ENCODE results near the gene PYROXD2. TPM values are rescaled to one million over a fixed set of nuclear protein-coding genes. Genes with fewer than 3 reads are reported as not detected.

Gene PYROXD2
- polyA plus RNA-seq, 1 of the 3 experiments (the other 2 are of a cell fraction) = 26.7 TPM

DNA sequence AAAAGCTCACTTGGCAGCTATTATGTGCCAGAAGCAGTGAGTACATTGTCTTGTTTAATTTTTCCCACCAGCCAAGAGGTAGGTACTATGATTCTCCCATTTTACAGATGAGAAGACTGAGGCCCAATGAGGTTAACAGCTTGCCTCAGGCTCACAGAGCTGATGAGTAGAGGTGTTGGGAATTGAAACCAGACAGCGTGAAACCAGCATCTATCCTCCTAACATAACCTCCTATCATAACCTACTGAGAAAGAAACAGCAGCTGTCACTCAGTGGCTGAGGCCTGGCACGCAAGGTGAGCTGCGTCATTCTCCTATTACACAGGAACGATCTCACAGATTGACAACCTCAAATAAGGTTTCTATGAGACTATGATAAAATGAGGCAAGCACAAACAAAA, 6.2 kb downstream of the PYROXD2 start:
- Histone ChIP-seq H3K9ac (no peak overlapping the region), H3K36me3 (replicated peaks in 1 of 2; ENCODE audit: control insufficient read depth in 1 of 2, insufficient read depth in 2 of 2, low read length in 1 of 2) (no peaks in the 10 kb centered on the region), H3F3A (replicated peaks; ENCODE audit: insufficient read depth) (no peaks in the 10 kb centered on the region), H3K27ac (ENCODE audit: low read depth in 2 of 2, low read length in 1 of 2) (no peak overlapping the region), H3K27me3 (ENCODE audit: insufficient read depth) (no peaks in the 10 kb centered on the region), H3K9me3 (no peaks in the 10 kb centered on the region), H3K4me2 (no peak overlapping the region), H3K79me2 (ENCODE audit: insufficient read depth) (peaks cover 7% of the 10 kb centered on the region; the same call in 1 of the 2 replicates), H3K4me3 (ENCODE audit: low read depth in 2 of 2, low read length in 1 of 2) (no peak overlapping the region), H3K4me1 (ENCODE audit: control insufficient read depth in 1 of 2, insufficient read depth in 2 of 2, low read depth in 1 of 2, low read length in 1 of 2) (peaks cover 3 to 10% of the 10 kb centered on the region in 2 experiments; a peak in 3 of 4 replicates), H2AFZ (ENCODE audit: low read depth) (no peak overlapping the region), H4K20me1 (ENCODE audit: insufficient read depth) (no peaks in the 10 kb centered on the region), H3K9me2 (no peaks in the 10 kb centered on the region)
- WGBS (ENCODE audit: low lambda C conversion rate) = 91% methylated on average over 4 of the region's 4 CpGs
- DNase-seq = no peak
- CTCF ChIA-PET = interaction anchor here (0.7 to 3.0 kb wide), 3 partner anchors 17 to 983 kb away, joined by 3 to 10 read pairs (median 3); no protein-coding TSS in a partner anchor
- TF ChIP-seq RCOR1 (IDR thresholded peaks at IDR 0.05; ENCODE audit: low read length) (no peak), FOXJ3 (CRISPR knock-in tag; IDR thresholded peaks at IDR 0.05) (no peak), EZH2phosphoT487 (IDR thresholded peaks at IDR 0.05; ENCODE audit: borderline replicate concordance, low read depth) (no peak)
- TF ChIP-seq, protein P1, sequence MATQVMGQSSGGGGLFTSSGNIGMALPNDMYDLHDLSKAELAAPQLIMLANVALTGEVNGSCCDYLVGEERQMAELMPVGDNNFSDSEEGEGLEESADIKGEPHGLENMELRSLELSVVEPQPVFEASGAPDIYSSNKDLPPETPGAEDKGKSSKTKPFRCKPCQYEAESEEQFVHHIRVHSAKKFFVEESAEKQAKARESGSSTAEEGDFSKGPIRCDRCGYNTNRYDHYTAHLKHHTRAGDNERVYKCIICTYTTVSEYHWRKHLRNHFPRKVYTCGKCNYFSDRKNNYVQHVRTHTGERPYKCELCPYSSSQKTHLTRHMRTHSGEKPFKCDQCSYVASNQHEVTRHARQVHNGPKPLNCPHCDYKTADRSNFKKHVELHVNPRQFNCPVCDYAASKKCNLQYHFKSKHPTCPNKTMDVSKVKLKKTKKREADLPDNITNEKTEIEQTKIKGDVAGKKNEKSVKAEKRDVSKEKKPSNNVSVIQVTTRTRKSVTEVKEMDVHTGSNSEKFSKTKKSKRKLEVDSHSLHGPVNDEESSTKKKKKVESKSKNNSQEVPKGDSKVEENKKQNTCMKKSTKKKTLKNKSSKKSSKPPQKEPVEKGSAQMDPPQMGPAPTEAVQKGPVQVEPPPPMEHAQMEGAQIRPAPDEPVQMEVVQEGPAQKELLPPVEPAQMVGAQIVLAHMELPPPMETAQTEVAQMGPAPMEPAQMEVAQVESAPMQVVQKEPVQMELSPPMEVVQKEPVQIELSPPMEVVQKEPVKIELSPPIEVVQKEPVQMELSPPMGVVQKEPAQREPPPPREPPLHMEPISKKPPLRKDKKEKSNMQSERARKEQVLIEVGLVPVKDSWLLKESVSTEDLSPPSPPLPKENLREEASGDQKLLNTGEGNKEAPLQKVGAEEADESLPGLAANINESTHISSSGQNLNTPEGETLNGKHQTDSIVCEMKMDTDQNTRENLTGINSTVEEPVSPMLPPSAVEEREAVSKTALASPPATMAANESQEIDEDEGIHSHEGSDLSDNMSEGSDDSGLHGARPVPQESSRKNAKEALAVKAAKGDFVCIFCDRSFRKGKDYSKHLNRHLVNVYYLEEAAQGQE (IDR thresholded peaks at IDR 0.05; ENCODE audit: low read depth, low read length) = no peak
- TF ChIP-seq, protein P2, sequence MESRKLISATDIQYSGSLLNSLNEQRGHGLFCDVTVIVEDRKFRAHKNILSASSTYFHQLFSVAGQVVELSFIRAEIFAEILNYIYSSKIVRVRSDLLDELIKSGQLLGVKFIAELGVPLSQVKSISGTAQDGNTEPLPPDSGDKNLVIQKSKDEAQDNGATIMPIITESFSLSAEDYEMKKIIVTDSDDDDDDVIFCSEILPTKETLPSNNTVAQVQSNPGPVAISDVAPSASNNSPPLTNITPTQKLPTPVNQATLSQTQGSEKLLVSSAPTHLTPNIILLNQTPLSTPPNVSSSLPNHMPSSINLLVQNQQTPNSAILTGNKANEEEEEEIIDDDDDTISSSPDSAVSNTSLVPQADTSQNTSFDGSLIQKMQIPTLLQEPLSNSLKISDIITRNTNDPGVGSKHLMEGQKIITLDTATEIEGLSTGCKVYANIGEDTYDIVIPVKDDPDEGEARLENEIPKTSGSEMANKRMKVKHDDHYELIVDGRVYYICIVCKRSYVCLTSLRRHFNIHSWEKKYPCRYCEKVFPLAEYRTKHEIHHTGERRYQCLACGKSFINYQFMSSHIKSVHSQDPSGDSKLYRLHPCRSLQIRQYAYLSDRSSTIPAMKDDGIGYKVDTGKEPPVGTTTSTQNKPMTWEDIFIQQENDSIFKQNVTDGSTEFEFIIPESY (IDR thresholded peaks at IDR 0.05; ENCODE audit: borderline replicate concordance, low read depth) = no peak
- TF ChIP-seq, protein P3, sequence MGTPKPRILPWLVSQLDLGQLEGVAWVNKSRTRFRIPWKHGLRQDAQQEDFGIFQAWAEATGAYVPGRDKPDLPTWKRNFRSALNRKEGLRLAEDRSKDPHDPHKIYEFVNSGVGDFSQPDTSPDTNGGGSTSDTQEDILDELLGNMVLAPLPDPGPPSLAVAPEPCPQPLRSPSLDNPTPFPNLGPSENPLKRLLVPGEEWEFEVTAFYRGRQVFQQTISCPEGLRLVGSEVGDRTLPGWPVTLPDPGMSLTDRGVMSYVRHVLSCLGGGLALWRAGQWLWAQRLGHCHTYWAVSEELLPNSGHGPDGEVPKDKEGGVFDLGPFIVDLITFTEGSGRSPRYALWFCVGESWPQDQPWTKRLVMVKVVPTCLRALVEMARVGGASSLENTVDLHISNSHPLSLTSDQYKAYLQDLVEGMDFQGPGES (IDR thresholded peaks at IDR 0.05; ENCODE audit: low read depth, low read length) = no peak
- TF ChIP-seq, protein P4, sequence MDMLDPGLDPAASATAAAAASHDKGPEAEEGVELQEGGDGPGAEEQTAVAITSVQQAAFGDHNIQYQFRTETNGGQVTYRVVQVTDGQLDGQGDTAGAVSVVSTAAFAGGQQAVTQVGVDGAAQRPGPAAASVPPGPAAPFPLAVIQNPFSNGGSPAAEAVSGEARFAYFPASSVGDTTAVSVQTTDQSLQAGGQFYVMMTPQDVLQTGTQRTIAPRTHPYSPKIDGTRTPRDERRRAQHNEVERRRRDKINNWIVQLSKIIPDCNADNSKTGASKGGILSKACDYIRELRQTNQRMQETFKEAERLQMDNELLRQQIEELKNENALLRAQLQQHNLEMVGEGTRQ (IDR thresholded peaks at IDR 0.05; ENCODE audit: borderline replicate concordance, low read depth, low read length) = no peak
- POLR2A ChIA-PET = no interaction called here
